ENCODE data around the gene CCDC160. TPM values are rescaled to one million over a fixed set of nuclear protein-coding genes. Genes with fewer than 3 reads are reported as not detected.

CCDC160 gene
- total RNA-seq: not detected in 2 replicates

GRCh38 chrX:134236626-134237614, at the start of gene CCDC160:
CCDC160 (plus strand) TSS chrX:134237182; CDS start chrX:134244801, 7,619 bp downstream.

Other genes with a start within 250 kb of the CCDC160 start
- gene PHF6, start 136.1 kb downstream of the CCDC160 start, total RNA-seq: 22.3 and 43.3 TPM in 2 replicates
- gene HPRT1, start 223.0 kb downstream of the CCDC160 start, total RNA-seq: 18.1 and 21.0 TPM in 2 replicates

All from bladder microvascular endothelial cell (primary cell).